Tibial nerve (tissue), 4 donors: ENCODE measurements around the gene ZNF391. TPM values are rescaled to one million over a fixed set of nuclear protein-coding genes. Genes with fewer than 3 reads are reported as not detected.

Experiments
- DNase-seq, 2 donors: peaks; one replicate each; pipeline ENCODE4 v3.0.0-alpha.2; 2019; ENCODE audit warnings: low spot score in 2 of 2
- H3K27ac ChIP-seq, 4 donors: fragments of 200-600 bp; sonication (generic) in 3 of 4; one replicate each; pipeline ENCODE4 v1.5.1; 2017 to 2019; ENCODE audit warnings: mild to moderate bottlenecking in 1 of 4
- H3K27me3 ChIP-seq, 2 donors: fragments of 200-600 bp; sonication (generic) in 1 of 2; one replicate each; pipeline versions ENCODE4 v1.5.1 to v1.6.0; 2017 to 2019
- H3K36me3 ChIP-seq, 3 donors: fragments of 200-600 bp; sonication (generic); one replicate each; pipeline ENCODE4 v1.5.1; 2018 to 2019
- H3K4me1 ChIP-seq, 4 donors: fragments of 200-600 bp; sonication (generic) in 3 of 4; one replicate each; pipeline ENCODE4 v1.5.1; 2017 to 2019
- H3K4me3 ChIP-seq, 4 donors: fragments of 200-600 bp; sonication (generic) in 3 of 4; one replicate each; pipeline ENCODE4 v1.5.1; 2017 to 2019; ENCODE audit warnings: mild to moderate bottlenecking in 1 of 4, moderate library complexity in 1 of 4
- H3K9me3 ChIP-seq, 4 donors: fragments of 200-600 bp; sonication (generic) in 3 of 4; one replicate each; pipeline ENCODE4 v1.5.1; 2017 to 2019
- CTCF ChIP-seq, 5 experiments: fragments of 200-600 bp in 3 of 5; fragments of 450-650 bp in 2 of 5; sonication (generic) in 3 of 5; IDR thresholded peaks; one replicate each; pipeline ENCODE4 v1.5.1; 2016 to 2019; ENCODE audit warnings: antibody characterized with exemption in 5 of 5, mild to moderate bottlenecking in 3 of 5, moderate library complexity in 2 of 5
- EP300 ChIP-seq, 2 donors: sonication (generic); formaldehyde crosslinking; IDR thresholded peaks; one replicate each; pipeline ENCODE4 v1.6.1; 2017; ENCODE audit warnings: antibody characterized with exemption in 2 of 2, mild to moderate bottlenecking in 1 of 2
- POLR2A ChIP-seq, 2 donors: fragments of 450-650 bp; IDR thresholded peaks; one replicate each; pipeline ENCODE4 v1.6.1; 2017; ENCODE audit warnings: antibody characterized with exemption in 2 of 2, mild to moderate bottlenecking in 2 of 2, moderate library complexity in 2 of 2
- WGBS, 2 donors: methylation state at CpG; one replicate each; pipeline ENCODE4 v1.1.5; 2018; 5-methylcytosine and 5-hydroxymethylcytosine counted together
- total RNA-seq, 4 donors: library from RNA; depleted of rRNA; stranded (reverse); fragments of >200 nt; gene quantifications; one replicate each; pipeline ENCODE4 v1.1.0, GENCODE V29; 2016

The ZNF391 gene
- total RNA-seq, 4 donors from 2014 or later = 2.4 to 3.7 (median 3.3) TPM

- Histone ChIP-seq H3K4me1 (peaks cover 0 to 7% (median 3%) of the 10 kb centered on the region in 4 donors), H3K27me3 (no peaks in the 10 kb centered on the region), H3K36me3 (no peaks in the 10 kb centered on the region), H3K9me3 (peaks cover 0 to 7% (median 0%) of the 10 kb centered on the region in 4 donors), H3K27ac (no peak overlapping the region), H3K4me3 (no peak overlapping the region)
- TF ChIP-seq POLR2A (IDR thresholded peaks at IDR 0.05) (no peak), CTCF (IDR thresholded peaks at IDR 0.05) (no peak), EP300 (IDR thresholded peaks at IDR 0.05) (no peak)
- DNase-seq = no peak
- WGBS, 2 donors = 71 to 79% methylated on average over 1 of the region's 1 CpG
Measured at GRCh38 chr6:27383481-27383880, 5.1 kb upstream of the ZNF391 start.

- peaks cover 0 to 39% (median 0%) of the 10 kb centered on the region in 3 donors for H3K36me3 ChIP-seq
- no peak overlapping the region for H3K4me3 ChIP-seq
- peaks cover 0 to 16% (median 0%) of the 10 kb centered on the region in 4 donors for H3K9me3 ChIP-seq
- H3K4me1 ChIP-seq = peaks cover 0 to 18% (median 4%) of the 10 kb centered on the region in 4 donors
- no peak for DNase-seq
- no peak overlapping the region for H3K27ac ChIP-seq
- no peaks in the 10 kb centered on the region for H3K27me3 ChIP-seq
- TF ChIP-seq EP300 (IDR thresholded peaks at IDR 0.05) (no peak), POLR2A (IDR thresholded peaks at IDR 0.05) (no peak), CTCF (IDR thresholded peaks at IDR 0.05) (no peak)
- 69 to 92% methylated on average over 1 of the region's 1 CpG for WGBS, 2 donors
Measured at GRCh38 chr6:27392623-27393022, 4.1 kb downstream of the ZNF391 start.

GRCh38 chr6:27394073-27394472 is 5.5 kb downstream of the ZNF391 start:
- Histone ChIP-seq H3K9me3 (peaks cover 0 to 31% (median 3%) of the 10 kb centered on the region in 4 donors), H3K27me3 (no peaks in the 10 kb centered on the region), H3K36me3 (peaks cover 0 to 54% (median 2%) of the 10 kb centered on the region in 3 donors), H3K27ac (no peak overlapping the region), H3K4me3 (no peak overlapping the region), H3K4me1 (peaks cover 0 to 11% (median under 1%) of the 10 kb centered on the region in 4 donors)
- no peak for TF ChIP-seq EP300 (IDR thresholded peaks at IDR 0.05)
- TF ChIP-seq POLR2A (IDR thresholded peaks at IDR 0.05) = no peak
- no peak for TF ChIP-seq CTCF (IDR thresholded peaks at IDR 0.05)
- WGBS, 2 donors = 92 to 93% methylated on average over 1 of the region's 1 CpG
- DNase-seq = no peak

GRCh38 chr6:27400877-27401642 is 12.5 kb downstream of the ZNF391 start:
- no peak for TF ChIP-seq POLR2A (IDR thresholded peaks at IDR 0.05)
- TF ChIP-seq EP300 (IDR thresholded peaks at IDR 0.05) = no peak
- TF ChIP-seq CTCF (IDR thresholded peaks at IDR 0.05) = no peak
- no peak for DNase-seq
- WGBS, 2 donors = 96 to 97% methylated on average over 16 of the region's 16 CpGs
- no peaks in the 10 kb centered on the region for H3K27me3 ChIP-seq
- no peak overlapping the region for H3K4me3 ChIP-seq
- no peak overlapping the region for H3K27ac ChIP-seq
- H3K36me3 ChIP-seq = peaks cover 0 to 83% (median 16%) of the 10 kb centered on the region in 3 donors
- H3K9me3 ChIP-seq = peaks cover 0 to 68% (median 29%) of the 10 kb centered on the region in 4 donors
- no peaks in the 10 kb centered on the region for H3K4me1 ChIP-seq

- no peak for TF ChIP-seq POLR2A (IDR thresholded peaks at IDR 0.05)
- TF ChIP-seq EP300 (IDR thresholded peaks at IDR 0.05) = no peak
- no peak for TF ChIP-seq CTCF (IDR thresholded peaks at IDR 0.05)
- H3K9me3 ChIP-seq = peaks cover 0 to 32% (median 13%) of the 10 kb centered on the region in 4 donors
- H3K27me3 ChIP-seq = no peaks in the 10 kb centered on the region
- peaks cover 0 to 48% (median under 1%) of the 10 kb centered on the region in 3 donors for H3K36me3 ChIP-seq
- no peak overlapping the region for H3K27ac ChIP-seq
- WGBS, 2 donors = 85 to 88% methylated on average over 3 of the region's 3 CpGs
- H3K4me1 ChIP-seq = no peaks in the 10 kb centered on the region
- DNase-seq = no peak
- no peak overlapping the region for H3K4me3 ChIP-seq
Measured at GRCh38 chr6:27406085-27406484, 17.5 kb downstream of the ZNF391 start.
